GM12801 (cell line): ENCODE measurements around the gene GRIP1.

ENCODE experiments used
- TF ChIP-seq, protein P1 (sequence below): IDR thresholded peaks from one replicate; pipeline ENCODE4 v1.5.1; 2011; ENCODE audit warnings: control low read depth; ENCODE audit not compliant: insufficient read length; ENCODE audit errors: extremely low read depth

The GRIP1 gene

DNA sequence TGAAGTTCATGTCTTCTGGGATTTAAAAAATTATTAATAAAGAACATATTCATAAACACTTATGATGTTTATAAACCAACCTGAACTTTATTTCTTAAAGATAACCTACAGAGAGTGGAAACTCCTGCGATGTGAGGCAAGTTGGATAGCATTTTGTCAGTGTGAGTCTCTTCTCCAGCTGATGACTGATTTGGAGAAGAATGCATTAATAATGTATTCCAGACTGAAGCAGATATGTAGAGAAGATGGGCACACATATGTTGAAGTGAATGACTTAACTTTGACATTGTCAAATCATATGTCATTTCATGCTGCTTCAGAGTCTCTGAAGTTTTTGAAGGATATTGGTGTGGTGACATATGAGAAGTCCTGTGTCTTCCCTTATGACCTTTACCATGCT lies 369.3 kb downstream of the GRIP1 start:
- TF ChIP-seq, protein P1, sequence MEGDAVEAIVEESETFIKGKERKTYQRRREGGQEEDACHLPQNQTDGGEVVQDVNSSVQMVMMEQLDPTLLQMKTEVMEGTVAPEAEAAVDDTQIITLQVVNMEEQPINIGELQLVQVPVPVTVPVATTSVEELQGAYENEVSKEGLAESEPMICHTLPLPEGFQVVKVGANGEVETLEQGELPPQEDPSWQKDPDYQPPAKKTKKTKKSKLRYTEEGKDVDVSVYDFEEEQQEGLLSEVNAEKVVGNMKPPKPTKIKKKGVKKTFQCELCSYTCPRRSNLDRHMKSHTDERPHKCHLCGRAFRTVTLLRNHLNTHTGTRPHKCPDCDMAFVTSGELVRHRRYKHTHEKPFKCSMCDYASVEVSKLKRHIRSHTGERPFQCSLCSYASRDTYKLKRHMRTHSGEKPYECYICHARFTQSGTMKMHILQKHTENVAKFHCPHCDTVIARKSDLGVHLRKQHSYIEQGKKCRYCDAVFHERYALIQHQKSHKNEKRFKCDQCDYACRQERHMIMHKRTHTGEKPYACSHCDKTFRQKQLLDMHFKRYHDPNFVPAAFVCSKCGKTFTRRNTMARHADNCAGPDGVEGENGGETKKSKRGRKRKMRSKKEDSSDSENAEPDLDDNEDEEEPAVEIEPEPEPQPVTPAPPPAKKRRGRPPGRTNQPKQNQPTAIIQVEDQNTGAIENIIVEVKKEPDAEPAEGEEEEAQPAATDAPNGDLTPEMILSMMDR = no peak

DNA sequence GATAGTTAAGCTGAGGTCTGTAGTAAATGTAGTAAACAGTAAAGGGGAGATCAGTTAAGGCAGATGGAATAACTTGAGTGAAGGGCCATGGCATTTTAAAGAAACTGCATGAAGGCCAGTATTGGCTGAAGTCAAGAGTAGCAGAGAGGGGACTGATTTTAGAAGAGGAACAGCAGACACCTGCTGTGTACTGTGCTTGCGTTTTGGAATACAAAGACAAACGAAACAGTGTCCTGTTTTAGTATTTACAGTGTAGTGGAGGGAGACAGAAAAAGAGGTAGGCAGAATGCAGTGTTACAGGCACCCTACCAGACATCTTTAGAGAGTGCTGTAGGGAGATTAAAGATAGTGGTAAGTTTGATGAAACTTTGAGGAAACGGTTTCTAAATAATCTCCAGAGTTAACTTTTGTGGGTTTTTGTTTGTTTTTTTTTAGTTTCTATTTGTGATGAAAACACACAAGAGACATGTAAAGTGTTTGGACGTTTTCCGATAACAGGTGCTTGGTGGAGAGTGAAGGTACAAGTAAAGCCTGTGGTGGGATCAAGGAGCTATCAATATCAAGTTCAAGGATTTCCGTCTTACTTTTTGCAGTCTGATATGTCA lies 374.5 kb downstream of the GRIP1 start:
- TF ChIP-seq, protein P1 = no peak

DNA sequence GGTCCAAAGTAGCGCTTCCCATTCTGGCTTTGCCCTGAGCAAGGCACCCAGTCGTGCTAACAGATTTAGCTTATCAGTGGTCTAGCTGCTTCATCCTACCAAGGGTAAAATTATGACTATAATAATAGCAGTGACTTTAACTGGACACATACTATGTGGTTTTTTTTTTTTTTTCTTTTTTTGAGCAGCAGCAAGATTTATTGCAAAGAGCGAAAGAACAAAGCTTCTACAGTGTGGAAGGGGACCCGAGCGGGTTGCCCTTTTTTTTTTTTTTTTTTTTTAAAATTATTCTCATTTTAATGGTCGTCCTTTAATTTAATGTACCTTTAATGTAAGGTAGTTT lies 376.1 kb downstream of the GRIP1 start:
- TF ChIP-seq, protein P1 = no peak

DNA sequence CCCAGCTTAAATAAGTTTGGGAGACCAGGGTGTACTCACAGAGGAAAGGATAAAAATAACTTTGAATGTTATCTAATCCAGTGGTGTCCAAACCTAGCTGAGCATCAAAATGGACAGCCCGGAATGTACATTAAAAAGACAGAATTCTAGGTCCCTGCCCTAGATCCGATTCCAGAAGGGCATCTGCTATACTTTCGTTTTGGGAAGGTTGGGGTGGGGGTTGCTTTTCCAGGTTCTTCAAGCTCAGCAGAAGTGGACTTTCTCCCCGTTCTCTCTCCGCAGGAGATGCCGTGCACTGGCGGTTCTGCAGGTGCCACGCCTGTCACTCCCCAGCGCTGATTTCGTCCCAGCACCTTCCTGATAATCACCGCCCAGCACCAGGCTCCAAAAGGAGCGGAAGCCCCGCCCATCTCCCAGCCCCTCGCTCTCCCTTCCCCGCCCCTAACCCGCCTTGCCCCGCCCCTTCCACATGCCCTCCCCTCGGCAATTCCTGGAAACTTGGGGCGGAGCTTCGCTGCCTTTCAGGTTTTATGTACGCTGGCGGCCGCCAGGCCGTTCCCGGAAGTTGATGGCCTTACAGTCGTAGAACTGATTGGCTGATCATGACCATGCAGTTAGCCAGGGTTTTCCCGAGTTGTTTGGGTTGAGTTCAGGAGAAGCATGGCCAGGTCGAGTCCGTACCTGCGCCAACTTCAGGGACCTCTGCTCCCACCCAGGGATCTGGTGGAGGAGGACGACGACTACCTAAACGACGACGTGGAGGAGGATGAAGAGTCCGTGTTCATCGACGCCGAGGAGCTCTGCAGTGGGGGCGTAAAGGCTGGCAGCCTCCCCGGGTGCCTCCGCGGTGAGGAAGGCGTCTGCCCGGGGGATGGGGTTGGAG lies 376.7 kb downstream of the GRIP1 start, which contains the start of gene HELB:
TSS of gene HELB (plus strand) at position 550 of the 883 bp plus-strand sequence. CDS start at position 661, 111 bp downstream.
- TF ChIP-seq, protein P1 = no peak

DNA sequence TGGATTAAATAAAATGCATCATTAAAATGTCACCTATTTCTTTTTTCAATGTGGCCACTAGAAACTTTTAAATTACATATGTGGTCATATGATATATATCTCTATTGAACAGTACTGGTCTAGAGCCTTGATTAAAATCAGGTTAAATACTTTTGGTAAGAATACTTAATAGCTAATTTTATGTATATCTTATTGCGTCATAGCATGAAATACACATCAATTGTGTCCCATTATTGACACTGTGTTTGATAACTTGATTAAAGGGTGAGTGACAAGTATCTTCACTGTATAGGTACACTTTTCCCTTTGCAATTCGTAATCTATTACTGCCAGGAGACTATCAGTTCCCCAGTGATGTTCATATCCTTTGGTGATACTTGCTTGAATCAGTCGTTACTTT lies 381.0 kb downstream of the GRIP1 start:
- TF ChIP-seq, protein P1 = no peak
